ENCODE measurements around the gene RRP15.

GRCh38 chr1:218323568-218324225, 38.6 kb downstream of the RRP15 start:
- TF ChIP-seq CTCF (IDR thresholded peaks at IDR 0.05) (no peak), POLR2A (IDR thresholded peaks at IDR 0.05) (no peak), EP300 (IDR thresholded peaks at IDR 0.05) (no peak), POLR2AphosphoS5 (IDR thresholded peaks at IDR 0.05) (no peak)
